Activated B cell treated with CpG ODN at 0.5 μM for 24 hours (primary cell): ENCODE results near the gene LAMA3. TPM values are rescaled to one million over a fixed set of nuclear protein-coding genes. Genes with fewer than 3 reads are reported as not detected.
A peak's percentile ranks its signal among the peaks of the same experiment; 100 is the strongest.

Experiments used
- ATAC-seq: fragments of 200-7000 bp; cut with Tn5 transposase; one replicate; pipeline ENCODE4 v1.10.0; 2021; ENCODE audit warnings: low read depth, mild to moderate bottlenecking, moderate library complexity
- CTCF ChIA-PET: fragments of 350-600 bp; sonication (Branson Sonifier 250); formaldehyde crosslinking; loops from one replicate; lab custom pipeline; 2021; ENCODE audit warnings: antibody characterized with exemption; lab: Charles Lee
- POLR2A ChIA-PET: fragments of 350-600 bp; sonication (Branson Sonifier 250); formaldehyde crosslinking; loops from one replicate; lab custom pipeline; 2021; ENCODE audit warnings: antibody characterized with exemption; lab: Charles Lee
- DNase-seq: peaks from one replicate; pipeline ENCODE4 v3.0.0; 2022
- H3K27ac Mint-ChIP-seq: one replicate; pipeline ENCODE4 v1.8.0; 2020; ENCODE audit warnings: mixed read lengths
- H3K27me3 Mint-ChIP-seq: one replicate; pipeline ENCODE4 v1.8.0; 2021; ENCODE audit warnings: mixed read lengths
- H3K36me3 Mint-ChIP-seq: one replicate; pipeline ENCODE4 v1.8.0; 2021; ENCODE audit warnings: low read depth, mixed read lengths
- H3K4me1 Mint-ChIP-seq: one replicate; pipeline ENCODE4 v1.8.0; 2021; ENCODE audit warnings: mixed read lengths
- H3K4me3 Mint-ChIP-seq: one replicate; pipeline ENCODE4 v1.8.0; 2020; ENCODE audit warnings: mild to moderate bottlenecking, mixed read lengths
- H3K9me3 Mint-ChIP-seq: one replicate; pipeline ENCODE4 v1.8.0; 2020; ENCODE audit warnings: mixed read lengths
- CTCF ChIP-seq: fragments of 200-600 bp; IDR thresholded peaks from one replicate; pipeline ENCODE4 v1.8.0; 2022; ENCODE audit warnings: antibody characterized with exemption, mild to moderate bottlenecking
- intact Hi-C: fragments of 100-400 bp; cut with micrococcal nuclease; formaldehyde crosslinking; loops from one replicate; pipeline ENCODE4 v1.15.1; 2024
- total RNA-seq: library from RNA; stranded (reverse); gene quantifications from 2 replicates; pipeline ENCODE4 v1.2.3, GENCODE V29; 2022

LAMA3 gene
- total RNA-seq, 1 donor from 2014 or later: not detected

- DNase-seq: no peak
- Mint-ChIP-seq H3K9me3 (no peaks in the 10 kb centered on the region), H3K36me3 (no peaks in the 10 kb centered on the region), H3K27me3 (peaks cover 6% of the 10 kb centered on the region), H3K4me1 (peaks cover 29% of the 10 kb centered on the region), H3K4me3 (peak overlapping the region; percentile 24), H3K27ac (peak overlapping the region; percentile 7)
- no peak for TF ChIP-seq CTCF
- ATAC-seq: peak; percentile 80
- intact Hi-C loops: loop anchor here (10.0 kb wide), 1 partner anchor 63 kb away; no protein-coding TSS in a partner anchor
- CTCF ChIA-PET: interaction anchor here (0.8 kb wide), 1 partner anchor 47 kb away, joined by 4 read pairs; no protein-coding TSS in a partner anchor
- POLR2A ChIA-PET: no interaction called here
Measured at GRCh38 chr18:23871410-23871809, 182.2 kb downstream of the LAMA3 start.

DNA sequence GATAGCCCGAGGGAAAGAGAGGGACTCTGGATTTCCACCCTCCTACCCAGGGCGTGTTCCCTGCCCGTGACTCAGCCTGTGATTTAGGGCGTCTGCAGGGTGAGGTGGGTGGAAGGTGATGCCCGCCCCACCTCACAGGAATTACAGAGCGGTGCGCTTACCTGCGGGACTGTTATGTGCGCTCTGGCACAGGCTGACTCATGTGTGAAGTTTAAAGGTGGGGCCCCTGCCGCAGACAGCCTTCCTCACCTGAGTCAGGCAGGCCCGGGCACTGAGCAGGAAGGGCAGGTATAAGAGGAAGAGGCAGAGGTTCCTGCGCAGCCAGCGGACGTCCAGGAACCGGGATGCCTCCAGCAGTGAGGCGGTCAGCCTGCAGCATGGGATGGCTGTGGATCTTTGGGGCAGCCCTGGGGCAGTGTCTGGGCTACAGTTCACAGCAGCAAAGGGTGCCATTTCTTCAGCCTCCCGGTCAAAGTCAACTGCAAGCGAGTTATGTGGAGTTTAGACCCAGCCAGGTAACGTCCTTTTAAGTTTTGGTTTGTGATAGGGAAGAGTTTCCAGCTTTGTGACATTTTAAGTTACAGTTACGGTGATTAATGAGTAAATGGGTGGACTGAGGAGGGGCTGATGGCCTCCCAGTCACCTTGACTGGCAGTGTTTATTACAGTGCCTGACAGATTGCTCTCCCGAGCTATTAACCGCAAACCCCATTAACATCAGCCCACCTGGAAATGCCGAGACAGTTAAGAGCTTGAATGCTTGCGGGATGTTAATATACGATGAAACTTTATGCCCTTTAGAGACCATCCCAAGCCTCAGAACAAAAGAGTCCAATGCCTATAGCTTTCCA is 183.7 kb downstream of the LAMA3 start:
- Mint-ChIP-seq H3K27me3 (peaks cover 8% of the 10 kb centered on the region), H3K4me3 (no peak overlapping the region), H3K4me1 (peaks cover 17% of the 10 kb centered on the region), H3K36me3 (no peaks in the 10 kb centered on the region), H3K9me3 (no peaks in the 10 kb centered on the region), H3K27ac (no peak overlapping the region)
- ChIA-PET CTCF (no interaction called here), POLR2A (no interaction called here)
- no peak for ATAC-seq
- no peak for DNase-seq
- no peak for TF ChIP-seq CTCF
- intact Hi-C loops: loop anchor here (10.0 kb wide), 1 partner anchor 62 kb away; no protein-coding TSS in a partner anchor

- no peak for DNase-seq
- no peak overlapping the region for H3K4me3 Mint-ChIP-seq
- no peaks in the 10 kb centered on the region for H3K36me3 Mint-ChIP-seq
- intact Hi-C loops: loop anchor here (10.0 kb wide), 1 partner anchor 59 kb away; no protein-coding TSS in a partner anchor
- peaks cover 16% of the 10 kb centered on the region for H3K27me3 Mint-ChIP-seq
- no peak for TF ChIP-seq CTCF
- H3K27ac Mint-ChIP-seq: no peak overlapping the region
- CTCF ChIA-PET: no interaction called here
- no peak for ATAC-seq
- H3K9me3 Mint-ChIP-seq: no peaks in the 10 kb centered on the region
- POLR2A ChIA-PET: interaction anchor here (0.5 kb wide), 1 partner anchor 174 kb away, joined by 4 read pairs; no protein-coding TSS in a partner anchor
- peaks cover 8% of the 10 kb centered on the region for H3K4me1 Mint-ChIP-seq
Measured at GRCh38 chr18:23875966-23876895, 187.0 kb downstream of the LAMA3 start.

DNA sequence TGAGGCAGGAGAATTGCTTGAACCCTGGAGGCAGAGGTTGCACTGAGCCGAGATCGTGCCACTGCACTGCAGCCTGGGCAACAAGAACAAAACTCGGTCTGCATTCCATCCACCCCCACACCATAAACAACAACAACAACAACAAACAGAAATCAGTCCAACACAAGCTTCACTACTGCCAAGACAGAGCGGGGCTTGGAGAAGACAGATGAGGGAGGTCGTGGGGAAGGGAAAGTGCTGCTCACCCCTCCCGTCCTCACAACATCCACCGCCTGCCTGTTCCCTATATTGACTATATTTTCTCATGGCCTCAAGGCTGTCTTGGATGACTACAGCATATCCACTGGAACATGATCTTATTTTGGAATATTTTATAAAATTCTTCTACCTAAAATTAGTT is 187.7 kb downstream of the LAMA3 start:
- intact Hi-C loops: loop anchor here (10.0 kb wide), 1 partner anchor 58 kb away; no protein-coding TSS in a partner anchor
- ChIA-PET CTCF (no interaction called here), POLR2A (interaction anchor here (0.5 kb wide), 1 partner anchor 174 kb away, joined by 4 read pairs; no protein-coding TSS in a partner anchor)
- no peak for ATAC-seq
- no peaks in the 10 kb centered on the region for H3K9me3 Mint-ChIP-seq
- DNase-seq: no peak
- no peaks in the 10 kb centered on the region for H3K36me3 Mint-ChIP-seq
- H3K4me3 Mint-ChIP-seq: no peak overlapping the region
- peaks cover 16% of the 10 kb centered on the region for H3K27me3 Mint-ChIP-seq
- no peak for TF ChIP-seq CTCF
- H3K27ac Mint-ChIP-seq: no peak overlapping the region
- peaks cover 2% of the 10 kb centered on the region for H3K4me1 Mint-ChIP-seq
